SU-DHL-6 (cell line): ENCODE data around the gene CACNA1C.

Source experiments
- EZH2phosphoT487 ChIP-seq: fragments of 200-600 bp; sonication (generic), shearing (Covaris generic); conservative IDR thresholded peaks from 2 replicates; pipeline ENCODE4 v1.6.1; 2018; ENCODE audit warnings: mild to moderate bottlenecking, antibody characterized with exemption, low read length, moderate library complexity, mixed read lengths
- TF ChIP-seq, protein P1 (sequence below): fragments of 200-600 bp; sonication (generic); IDR thresholded peaks from one replicate; pipeline ENCODE4 v1.5.1; 2017; ENCODE audit warnings: antibody characterized with exemption, mild to moderate bottlenecking, low read length, moderate library complexity; ENCODE audit not compliant: insufficient read depth, poor library complexity, severe bottlenecking

DNA sequence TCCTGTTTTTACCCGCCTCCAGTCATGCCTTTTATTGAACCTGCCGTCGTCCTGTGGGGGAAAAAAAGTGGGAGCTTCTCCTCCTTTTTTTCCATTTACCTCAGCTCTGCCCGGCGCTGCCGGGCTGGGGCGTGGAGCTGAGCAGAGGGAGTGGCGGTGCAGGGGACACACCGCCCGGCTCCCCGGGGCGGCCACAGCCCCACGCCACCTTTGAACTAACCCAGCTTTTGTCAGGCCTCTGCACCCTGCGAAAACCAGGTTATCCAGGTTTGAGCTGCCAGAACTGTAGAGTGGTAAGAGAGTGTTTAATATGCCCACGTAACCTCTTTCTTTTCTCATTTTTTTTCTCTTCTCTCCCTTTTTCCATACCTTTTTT, 581.0 kb downstream of the CACNA1C start:
- TF ChIP-seq, protein P1, sequence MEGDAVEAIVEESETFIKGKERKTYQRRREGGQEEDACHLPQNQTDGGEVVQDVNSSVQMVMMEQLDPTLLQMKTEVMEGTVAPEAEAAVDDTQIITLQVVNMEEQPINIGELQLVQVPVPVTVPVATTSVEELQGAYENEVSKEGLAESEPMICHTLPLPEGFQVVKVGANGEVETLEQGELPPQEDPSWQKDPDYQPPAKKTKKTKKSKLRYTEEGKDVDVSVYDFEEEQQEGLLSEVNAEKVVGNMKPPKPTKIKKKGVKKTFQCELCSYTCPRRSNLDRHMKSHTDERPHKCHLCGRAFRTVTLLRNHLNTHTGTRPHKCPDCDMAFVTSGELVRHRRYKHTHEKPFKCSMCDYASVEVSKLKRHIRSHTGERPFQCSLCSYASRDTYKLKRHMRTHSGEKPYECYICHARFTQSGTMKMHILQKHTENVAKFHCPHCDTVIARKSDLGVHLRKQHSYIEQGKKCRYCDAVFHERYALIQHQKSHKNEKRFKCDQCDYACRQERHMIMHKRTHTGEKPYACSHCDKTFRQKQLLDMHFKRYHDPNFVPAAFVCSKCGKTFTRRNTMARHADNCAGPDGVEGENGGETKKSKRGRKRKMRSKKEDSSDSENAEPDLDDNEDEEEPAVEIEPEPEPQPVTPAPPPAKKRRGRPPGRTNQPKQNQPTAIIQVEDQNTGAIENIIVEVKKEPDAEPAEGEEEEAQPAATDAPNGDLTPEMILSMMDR, result no peak
- no peak for TF ChIP-seq EZH2phosphoT487
